H9 (cell line): Measurements from ENCODE around the gene AIG1. TPM values are rescaled to one million over a fixed set of nuclear protein-coding genes. Genes with fewer than 3 reads are reported as not detected.

Experiments
- DNase-seq: peaks from one replicate; pipeline ENCODE4 v3.0.0-alpha.2; 2017
- H2AFZ ChIP-seq: one replicate; pipeline ENCODE4 v1.6.1; 2013; ENCODE audit warnings: mild to moderate bottlenecking, low read length, control low read depth, moderate library complexity
- H2AK5ac ChIP-seq: 2 replicates; pipeline ENCODE4 v1.6.1; 2013; ENCODE audit warnings: low read length, control low read depth, mixed read lengths; ENCODE audit not compliant: insufficient read length
- H2BK120ac ChIP-seq: one replicate; pipeline ENCODE4 v1.6.1; 2013; ENCODE audit warnings: low read depth, mild to moderate bottlenecking, low read length, control low read depth, inconsistent platforms; ENCODE audit not compliant: poor library complexity, severe bottlenecking
- H2BK12ac ChIP-seq: 2 replicates; pipeline ENCODE4 v1.6.1; 2013; ENCODE audit warnings: low read length, control low read depth, mixed read lengths, low read depth; ENCODE audit not compliant: insufficient read length
- H2BK15ac ChIP-seq: 2 replicates; pipeline ENCODE4 v1.6.1; 2013; ENCODE audit warnings: low read depth, low read length, control low read depth
- H2BK20ac ChIP-seq: one replicate; pipeline ENCODE4 v1.6.1; 2013; ENCODE audit warnings: low read depth, mild to moderate bottlenecking, low read length, control low read depth, inconsistent platforms; ENCODE audit not compliant: poor library complexity, severe bottlenecking
- H2BK5ac ChIP-seq: 2 replicates; pipeline ENCODE4 v1.6.1; 2013; ENCODE audit warnings: low read length, control low read depth, mixed read lengths; ENCODE audit not compliant: insufficient read length
- H3K14ac ChIP-seq: 2 replicates; pipeline ENCODE4 v1.6.1; 2013; ENCODE audit warnings: low read length, control low read depth; ENCODE audit not compliant: insufficient read depth
- H3K18ac ChIP-seq: 2 replicates; pipeline ENCODE4 v1.6.1; 2013; ENCODE audit warnings: low read depth, mild to moderate bottlenecking, mixed read lengths, low read length, control low read depth; ENCODE audit not compliant: insufficient read length
- H3K23ac ChIP-seq: 2 replicates; pipeline ENCODE4 v1.6.1; 2013; ENCODE audit warnings: low read length, control low read depth, mixed read lengths, low read depth; ENCODE audit not compliant: insufficient read length
- H3K23me2 ChIP-seq: 2 replicates; pipeline ENCODE4 v1.6.1; 2013; ENCODE audit warnings: low read depth, mild to moderate bottlenecking, mixed read lengths, low read length, control low read depth; ENCODE audit not compliant: insufficient read length, poor library complexity, severe bottlenecking
- H3K27ac ChIP-seq: 2 replicates; pipeline ENCODE4 v1.5.1; 2013; ENCODE audit warnings: low read length, control low read depth, mixed read lengths, low read depth; ENCODE audit not compliant: insufficient read length
- H3K27me3 ChIP-seq: 2 replicates; pipeline ENCODE4 v1.6.1; 2013; ENCODE audit warnings: low read length, control low read depth, inconsistent platforms; ENCODE audit not compliant: insufficient read depth
- H3K4ac ChIP-seq: 2 replicates; pipeline ENCODE4 v1.6.1; 2013; ENCODE audit warnings: low read depth, mild to moderate bottlenecking, control low read depth, inconsistent platforms, low read length, moderate library complexity
- H3K4me1 ChIP-seq: 2 replicates; pipeline ENCODE4 v1.6.1; 2013; ENCODE audit warnings: low read length, control low read depth, inconsistent platforms; ENCODE audit not compliant: insufficient read depth
- H3K4me2 ChIP-seq: 2 replicates; pipeline ENCODE4 v1.6.1; 2013; ENCODE audit warnings: low read length, control low read depth, mixed read lengths; ENCODE audit not compliant: insufficient read length, insufficient read depth
- H3K56ac ChIP-seq: 2 replicates; pipeline ENCODE4 v1.6.1; 2013; ENCODE audit warnings: low read depth, mild to moderate bottlenecking, mixed read lengths, low read length, control low read depth; ENCODE audit not compliant: insufficient read length
- H3K79me1 ChIP-seq: 2 replicates; pipeline ENCODE4 v1.6.1; 2013; ENCODE audit warnings: low read depth, mild to moderate bottlenecking, moderate library complexity, low read length, control low read depth, inconsistent platforms; ENCODE audit not compliant: insufficient read depth, poor library complexity, severe bottlenecking
- H3K79me2 ChIP-seq: 2 replicates; pipeline ENCODE4 v1.6.1; 2013; ENCODE audit warnings: low read length, control low read depth, inconsistent platforms; ENCODE audit not compliant: insufficient read depth
- H3K9ac ChIP-seq: 2 replicates; pipeline ENCODE4 v1.6.1; 2013; ENCODE audit warnings: low read length, control low read depth, mixed read lengths; ENCODE audit not compliant: insufficient read length; ENCODE audit errors: extremely low read depth
- H3K9me3 ChIP-seq: one replicate; pipeline ENCODE4 v1.6.1; 2013; ENCODE audit warnings: low read depth, low read length, inconsistent platforms; ENCODE audit not compliant: control insufficient read depth
- H3T11ph ChIP-seq: one replicate; pipeline ENCODE4 v1.6.1; 2013; ENCODE audit warnings: mild to moderate bottlenecking, low read length, control low read depth, inconsistent platforms
- H4K20me1 ChIP-seq: one replicate; pipeline ENCODE4 v1.6.1; 2013; ENCODE audit not compliant: control insufficient read depth, insufficient read length, insufficient read depth
- H4K5ac ChIP-seq: 2 replicates; pipeline ENCODE4 v1.6.1; 2013; ENCODE audit warnings: low read depth, mild to moderate bottlenecking, mixed read lengths, low read length, control low read depth; ENCODE audit not compliant: insufficient read length
- H4K8ac ChIP-seq: replicated peaks from 2 replicates; pipeline ENCODE4 v1.6.1; 2013; ENCODE audit warnings: low read length, control low read depth, mixed read lengths, low read depth; ENCODE audit not compliant: insufficient read length
- H4K91ac ChIP-seq: 2 replicates; pipeline ENCODE4 v1.6.1; 2013; ENCODE audit warnings: low read depth, mild to moderate bottlenecking, moderate library complexity, mixed read lengths, low read length, control low read depth; ENCODE audit not compliant: insufficient read length
- H3K27ac Mint-ChIP-seq, 3 experiments: 2 replicates in 2 of 3; 3 replicates in 1 of 3; pipeline ENCODE4 v1.8.0; 2020 to 2021; ENCODE audit warnings: mixed read lengths in 3 of 3, mild to moderate bottlenecking in 1 of 3, moderate library complexity in 1 of 3
- H3K27me3 Mint-ChIP-seq: 2 replicates; pipeline ENCODE4 v1.8.0; 2021; ENCODE audit warnings: low read depth, mild to moderate bottlenecking, moderate library complexity, mixed read lengths
- H3K36me3 Mint-ChIP-seq, 3 experiments: 2 replicates in 2 of 3; 3 replicates in 1 of 3; pipeline ENCODE4 v1.8.0; 2020 to 2021; ENCODE audit warnings: low read depth in 3 of 3, mixed read lengths in 3 of 3; ENCODE audit not compliant: insufficient read depth in 1 of 3
- H3K4me1 Mint-ChIP-seq, 2 experiments: 2 replicates each; pipeline ENCODE4 v1.8.0; 2020; ENCODE audit warnings: mixed read lengths in 2 of 2
- H3K4me3 Mint-ChIP-seq, 2 experiments: 2 replicates in 1 of 2; 3 replicates in 1 of 2; pipeline ENCODE4 v1.8.0; 2020 to 2021; ENCODE audit warnings: mild to moderate bottlenecking in 2 of 2, mixed read lengths in 2 of 2, moderate library complexity in 1 of 2
- H3K9me3 Mint-ChIP-seq, 2 experiments: 2 replicates in 1 of 2; 3 replicates in 1 of 2; pipeline ENCODE4 v1.8.0; 2020; ENCODE audit warnings: mild to moderate bottlenecking in 2 of 2, mixed read lengths in 2 of 2, moderate library complexity in 1 of 2
- WGBS: extraction: QIAGEN DNeasy Blood & Tissue Kit; methylation state at CpG from one replicate; pipeline ENCODE4 v1.1.7; 2013; ENCODE audit warnings: missing lambda C conversion rate, low lambda C conversion rate, mixed read lengths; ENCODE audit not compliant: insufficient read length; ENCODE audit errors: extremely low coverage; 5-methylcytosine and 5-hydroxymethylcytosine counted together
- total RNA-seq: library from RNA; stranded (reverse); gene quantifications from 2 replicates; pipeline ENCODE4 v1.2.1, GENCODE V29; 2021
- TF ChIP-seq, protein P1 (sequence below): fragments of 200-600 bp; sonication (generic); conservative IDR thresholded peaks from 3 replicates; pipeline ENCODE4 v1.8.0; 2021; ENCODE audit warnings: antibody characterized with exemption, mild to moderate bottlenecking

Gene AIG1
- total RNA-seq, 1 experiment from 2014 or later, result 44.6 TPM

DNA sequence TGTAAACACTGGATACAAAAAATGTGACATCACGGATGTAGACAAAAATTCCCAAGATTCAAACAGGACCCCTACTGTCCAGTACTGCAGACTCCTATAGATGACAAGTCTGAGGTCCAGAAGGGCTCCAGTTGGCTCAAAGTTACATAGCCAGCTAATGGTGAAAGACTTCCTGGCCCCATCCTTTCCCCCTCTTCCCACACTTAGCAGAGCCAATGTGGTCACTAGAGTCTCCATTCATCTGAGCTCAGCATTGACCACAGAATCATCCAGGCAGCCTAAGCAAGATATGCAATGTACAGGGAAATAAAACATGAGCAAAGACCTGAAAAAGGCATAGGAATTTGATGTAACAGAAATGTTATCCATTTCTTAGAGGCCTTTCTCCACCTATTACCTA lies 209.3 kb downstream of the AIG1 start:
- no peaks in the 10 kb centered on the region for H3K23me2 ChIP-seq
- TF ChIP-seq, protein P1, sequence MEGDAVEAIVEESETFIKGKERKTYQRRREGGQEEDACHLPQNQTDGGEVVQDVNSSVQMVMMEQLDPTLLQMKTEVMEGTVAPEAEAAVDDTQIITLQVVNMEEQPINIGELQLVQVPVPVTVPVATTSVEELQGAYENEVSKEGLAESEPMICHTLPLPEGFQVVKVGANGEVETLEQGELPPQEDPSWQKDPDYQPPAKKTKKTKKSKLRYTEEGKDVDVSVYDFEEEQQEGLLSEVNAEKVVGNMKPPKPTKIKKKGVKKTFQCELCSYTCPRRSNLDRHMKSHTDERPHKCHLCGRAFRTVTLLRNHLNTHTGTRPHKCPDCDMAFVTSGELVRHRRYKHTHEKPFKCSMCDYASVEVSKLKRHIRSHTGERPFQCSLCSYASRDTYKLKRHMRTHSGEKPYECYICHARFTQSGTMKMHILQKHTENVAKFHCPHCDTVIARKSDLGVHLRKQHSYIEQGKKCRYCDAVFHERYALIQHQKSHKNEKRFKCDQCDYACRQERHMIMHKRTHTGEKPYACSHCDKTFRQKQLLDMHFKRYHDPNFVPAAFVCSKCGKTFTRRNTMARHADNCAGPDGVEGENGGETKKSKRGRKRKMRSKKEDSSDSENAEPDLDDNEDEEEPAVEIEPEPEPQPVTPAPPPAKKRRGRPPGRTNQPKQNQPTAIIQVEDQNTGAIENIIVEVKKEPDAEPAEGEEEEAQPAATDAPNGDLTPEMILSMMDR, result no peak
- H2BK120ac ChIP-seq, result no peak overlapping the region
- H3K56ac ChIP-seq, result no peak overlapping the region
- H3K14ac ChIP-seq, result no peak overlapping the region
- H3K4me2 ChIP-seq, result no peak overlapping the region
- H3K79me1 ChIP-seq, result no peaks in the 10 kb centered on the region
- no peak overlapping the region for H3K23ac ChIP-seq
- no peak for DNase-seq
- WGBS, result no CpG with 5 or more reads among the region's 1 CpG
- H3K18ac ChIP-seq, result no peak overlapping the region
- H2BK20ac ChIP-seq, result no peak overlapping the region
- Mint-ChIP-seq H3K9me3 (no peaks in the 10 kb centered on the region), H3K27ac (no peak overlapping the region), H3K4me3 (no peak overlapping the region), H3K27me3 (no peaks in the 10 kb centered on the region), H3K4me1 (peaks cover 9 to 12% of the 10 kb centered on the region in 2 experiments), H3K36me3 (peaks cover 0 to 4% (median 2%) of the 10 kb centered on the region in 3 experiments; a peak in 3 of 7 replicates)
- no peak overlapping the region for H2BK5ac ChIP-seq
- peaks cover under 1% of the 10 kb centered on the region; the same call in 1 of the 2 replicates for H3K4me1 ChIP-seq
- no peak overlapping the region for H2BK12ac ChIP-seq
- H4K8ac ChIP-seq, result no peak overlapping the region
- no peak overlapping the region for H2AFZ ChIP-seq
- H3K27ac ChIP-seq, result no peak overlapping the region
- no peak overlapping the region for H3K4ac ChIP-seq
- H3K27me3 ChIP-seq, result peaks cover 4% of the 10 kb centered on the region; the same call in 1 of the 2 replicates
- H4K5ac ChIP-seq, result no peak overlapping the region
- no peaks in the 10 kb centered on the region for H3K79me2 ChIP-seq
- H3T11ph ChIP-seq, result no peak overlapping the region
- H3K9ac ChIP-seq, result no peak overlapping the region
- H2AK5ac ChIP-seq, result no peak overlapping the region
- H2BK15ac ChIP-seq, result no peak overlapping the region
- no peaks in the 10 kb centered on the region for H4K20me1 ChIP-seq
- H3K9me3 ChIP-seq, result no peaks in the 10 kb centered on the region
- H4K91ac ChIP-seq, result no peak overlapping the region
